ENCODE data around the gene POLQ. TPM values are rescaled to one million over a fixed set of nuclear protein-coding genes. Genes with fewer than 3 reads are reported as not detected.

Gene POLQ
- total and polyA plus RNA-seq, 2 donors from 2014 or later, result 0.35 TPM; not detected in 1

GRCh38 chr3:121431726-121432517 is 113.9 kb downstream of the POLQ start:
- no peak for TF ChIP-seq CTCF (IDR thresholded peaks at IDR 0.05; ENCODE audit: borderline replicate concordance, extremely low read depth, insufficient read depth)
- H3K27me3 ChIP-seq (ENCODE audit: control insufficient read depth, insufficient read depth, low read length), result no peaks in the 10 kb centered on the region
- H3K4me3 ChIP-seq (ENCODE audit: low read length in 3 of 3), result peak overlapping the region; percentile 38 to 65 (median 58)
- intact Hi-C loops (cut with DNase I), result no loop called here
- DNase-seq, result peak in 4 of 5 donors; percentile 54 to 93 (median 80)
- no peaks in the 10 kb centered on the region for H3K36me3 ChIP-seq (ENCODE audit: control insufficient read depth in 2 of 3, insufficient read depth in 3 of 3, low read length in 3 of 3)
- H3K27ac ChIP-seq (ENCODE audit: low read depth in 2 of 2, low read length in 2 of 2), result no peak overlapping the region
- peak; percentile 84 for FAIRE-seq
- H3K4me1 ChIP-seq (ENCODE audit: control insufficient read depth in 2 of 3, insufficient read depth in 2 of 3, low read depth in 1 of 3, low read length in 3 of 3), result peaks cover 0 to 2% (median 0%) of the 10 kb centered on the region in 3 donors
- H3K9me3 ChIP-seq (ENCODE audit: control insufficient read depth in 2 of 3, insufficient read depth in 1 of 3, low read length in 3 of 3), result no peaks in the 10 kb centered on the region
- H3K9ac ChIP-seq (ENCODE audit: low read length in 3 of 3), result peak overlapping the region in 1 of 3 donors; percentile 13

- Histone ChIP-seq H3K4me3 (ENCODE audit: low read length in 3 of 3) (no peak overlapping the region), H3K9ac (ENCODE audit: low read length in 3 of 3) (no peak overlapping the region), H3K36me3 (ENCODE audit: control insufficient read depth in 2 of 3, insufficient read depth in 3 of 3, low read length in 3 of 3) (no peaks in the 10 kb centered on the region), H3K4me1 (ENCODE audit: control insufficient read depth in 2 of 3, insufficient read depth in 2 of 3, low read depth in 1 of 3, low read length in 3 of 3) (peaks cover 0 to 2% (median 0%) of the 10 kb centered on the region in 3 donors), H3K27ac (ENCODE audit: low read depth in 2 of 2, low read length in 2 of 2) (no peak overlapping the region), H3K9me3 (ENCODE audit: control insufficient read depth in 2 of 3, insufficient read depth in 1 of 3, low read length in 3 of 3) (no peaks in the 10 kb centered on the region), H3K27me3 (ENCODE audit: control insufficient read depth, insufficient read depth, low read length) (no peaks in the 10 kb centered on the region)
- no peak for DNase-seq
- no peak for TF ChIP-seq CTCF (IDR thresholded peaks at IDR 0.05; ENCODE audit: borderline replicate concordance, extremely low read depth, insufficient read depth)
- no peak for FAIRE-seq
- intact Hi-C loops (cut with DNase I), result no loop called here
Measured at GRCh38 chr3:121430664-121431215, 115.0 kb downstream of the POLQ start.

GRCh38 chr3:121424549-121424948 is 121.2 kb downstream of the POLQ start:
- FAIRE-seq (no peak), DNase-seq (no peak)
- Histone ChIP-seq H3K27me3 (ENCODE audit: control insufficient read depth, insufficient read depth, low read length) (no peaks in the 10 kb centered on the region), H3K9me3 (ENCODE audit: control insufficient read depth in 2 of 3, insufficient read depth in 1 of 3, low read length in 3 of 3) (no peaks in the 10 kb centered on the region), H3K4me1 (ENCODE audit: control insufficient read depth in 2 of 3, insufficient read depth in 2 of 3, low read depth in 1 of 3, low read length in 3 of 3) (no peaks in the 10 kb centered on the region), H3K36me3 (ENCODE audit: control insufficient read depth in 2 of 3, insufficient read depth in 3 of 3, low read length in 3 of 3) (no peaks in the 10 kb centered on the region), H3K4me3 (ENCODE audit: low read length in 3 of 3) (no peak overlapping the region), H3K27ac (ENCODE audit: low read depth in 2 of 2, low read length in 2 of 2) (no peak overlapping the region), H3K9ac (ENCODE audit: low read length in 3 of 3) (no peak overlapping the region)
- TF ChIP-seq CTCF (IDR thresholded peaks at IDR 0.05; ENCODE audit: borderline replicate concordance, extremely low read depth, insufficient read depth), result no peak
- intact Hi-C loops (cut with DNase I), result no loop called here
